Vagina (tissue), 2 donors: Measurements from ENCODE around the gene INPP5F. TPM values are rescaled to one million over a fixed set of nuclear protein-coding genes. Genes with fewer than 3 reads are reported as not detected.

Experiments used
- DNase-seq, 2 donors: peaks; one replicate each; pipeline ENCODE4 v3.0.0-alpha.2; 2017; ENCODE audit errors: extremely low spot score in 2 of 2
- H3K27ac ChIP-seq: fragments of 200-600 bp; sonication (generic); one replicate; pipeline ENCODE4 v1.5.1; 2019
- H3K27me3 ChIP-seq: fragments of 200-600 bp; sonication (generic); one replicate; pipeline ENCODE4 v1.5.1; 2019
- H3K36me3 ChIP-seq, 2 donors: fragments of 200-600 bp; sonication (generic); one replicate each; pipeline ENCODE4 v1.5.1; 2017 to 2019
- H3K4me1 ChIP-seq: fragments of 200-600 bp; sonication (generic); one replicate; pipeline ENCODE4 v1.5.1; 2019
- H3K4me3 ChIP-seq, 2 donors: fragments of 200-600 bp; sonication (generic); 1 replicate in 1 of 2; 2 replicates in 1 of 2; pipeline ENCODE4 v1.5.1; 2016 to 2019
- H3K9me3 ChIP-seq: fragments of 200-600 bp; sonication (generic); one replicate; pipeline ENCODE4 v1.5.1; 2019
- POLR2A ChIP-seq, 2 donors: fragments of 450-650 bp; IDR thresholded peaks; one replicate each; pipeline ENCODE4 v1.6.1; 2017; ENCODE audit warnings: antibody characterized with exemption in 2 of 2, mild to moderate bottlenecking in 2 of 2, moderate library complexity in 2 of 2
- POLR2AphosphoS5 ChIP-seq, 2 donors: sonication (generic); formaldehyde crosslinking; IDR thresholded peaks; one replicate each; pipeline ENCODE4 v1.9.0; 2017; ENCODE audit warnings: antibody characterized with exemption in 2 of 2, mild to moderate bottlenecking in 2 of 2, low read depth in 1 of 2; ENCODE audit not compliant: insufficient read depth in 1 of 2
- intact Hi-C: fragments of 100-400 bp; cut with DNase I; formaldehyde crosslinking; loops from one replicate; pipeline ENCODE4 v1.15.1; 2023
- total RNA-seq: library from RNA; depleted of rRNA; stranded (reverse); fragments of >200 nt; gene quantifications from one replicate; pipeline ENCODE4 v1.2.3, GENCODE V29; 2016
- TF ChIP-seq, protein P1 (sequence below), 3 experiments: fragments of 450-650 bp in 2 of 3; fragments of 200-600 bp in 1 of 3; sonication (generic) in 1 of 3; IDR thresholded peaks; one replicate each; pipeline ENCODE4 v1.5.1; 2017 to 2019; ENCODE audit warnings: antibody characterized with exemption in 3 of 3, mild to moderate bottlenecking in 2 of 3, moderate library complexity in 2 of 3

INPP5F gene
- total RNA-seq, 1 donor from 2014 or later = 18.4 TPM

DNA sequence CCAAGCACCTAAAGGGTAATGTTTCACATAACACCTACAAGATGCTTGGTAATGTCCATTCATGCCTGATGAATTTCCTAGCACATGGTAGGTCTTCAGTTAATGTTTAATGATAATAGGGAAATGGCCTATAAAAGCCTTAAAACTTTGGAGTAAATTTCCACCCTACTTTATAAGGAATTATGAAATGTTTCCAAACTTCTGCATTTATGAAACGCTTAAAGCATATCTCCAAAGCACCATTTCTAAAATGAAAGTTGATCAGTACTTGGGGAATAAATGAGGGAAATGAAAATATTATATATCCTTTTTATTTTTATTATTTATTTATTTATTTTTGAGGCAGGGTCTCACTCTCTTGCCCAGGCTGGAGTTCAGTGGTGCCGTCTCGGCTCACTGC, 51.8 kb downstream of the INPP5F start:
- intact Hi-C loops = no loop called here
- no peaks in the 10 kb centered on the region for H3K9me3 ChIP-seq
- no peaks in the 10 kb centered on the region for H3K27me3 ChIP-seq
- DNase-seq = no peak
- H3K27ac ChIP-seq = no peak overlapping the region
- H3K4me3 ChIP-seq = no peak overlapping the region
- no peaks in the 10 kb centered on the region for H3K36me3 ChIP-seq
- TF ChIP-seq POLR2AphosphoS5 (IDR thresholded peaks at IDR 0.05; ENCODE audit: insufficient read depth in 1 of 2, low read depth in 1 of 2) (no peak), POLR2A (IDR thresholded peaks at IDR 0.05) (no peak)
- TF ChIP-seq, protein P1, sequence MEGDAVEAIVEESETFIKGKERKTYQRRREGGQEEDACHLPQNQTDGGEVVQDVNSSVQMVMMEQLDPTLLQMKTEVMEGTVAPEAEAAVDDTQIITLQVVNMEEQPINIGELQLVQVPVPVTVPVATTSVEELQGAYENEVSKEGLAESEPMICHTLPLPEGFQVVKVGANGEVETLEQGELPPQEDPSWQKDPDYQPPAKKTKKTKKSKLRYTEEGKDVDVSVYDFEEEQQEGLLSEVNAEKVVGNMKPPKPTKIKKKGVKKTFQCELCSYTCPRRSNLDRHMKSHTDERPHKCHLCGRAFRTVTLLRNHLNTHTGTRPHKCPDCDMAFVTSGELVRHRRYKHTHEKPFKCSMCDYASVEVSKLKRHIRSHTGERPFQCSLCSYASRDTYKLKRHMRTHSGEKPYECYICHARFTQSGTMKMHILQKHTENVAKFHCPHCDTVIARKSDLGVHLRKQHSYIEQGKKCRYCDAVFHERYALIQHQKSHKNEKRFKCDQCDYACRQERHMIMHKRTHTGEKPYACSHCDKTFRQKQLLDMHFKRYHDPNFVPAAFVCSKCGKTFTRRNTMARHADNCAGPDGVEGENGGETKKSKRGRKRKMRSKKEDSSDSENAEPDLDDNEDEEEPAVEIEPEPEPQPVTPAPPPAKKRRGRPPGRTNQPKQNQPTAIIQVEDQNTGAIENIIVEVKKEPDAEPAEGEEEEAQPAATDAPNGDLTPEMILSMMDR (IDR thresholded peaks at IDR 0.05) = no peak
- no peaks in the 10 kb centered on the region for H3K4me1 ChIP-seq

GRCh38 chr10:119778776-119779445, 53.1 kb downstream of the INPP5F start:
- DNase-seq = no peak
- TF ChIP-seq POLR2A (IDR thresholded peaks at IDR 0.05) = no peak
- TF ChIP-seq POLR2AphosphoS5 (IDR thresholded peaks at IDR 0.05; ENCODE audit: insufficient read depth in 1 of 2, low read depth in 1 of 2) = no peak
- TF ChIP-seq, protein P1 (IDR thresholded peaks at IDR 0.05) = no peak
- Histone ChIP-seq H3K36me3 (no peaks in the 10 kb centered on the region), H3K4me1 (no peaks in the 10 kb centered on the region), H3K9me3 (no peaks in the 10 kb centered on the region), H3K4me3 (no peak overlapping the region), H3K27ac (no peak overlapping the region), H3K27me3 (no peaks in the 10 kb centered on the region)
- intact Hi-C loops = no loop called here

DNA sequence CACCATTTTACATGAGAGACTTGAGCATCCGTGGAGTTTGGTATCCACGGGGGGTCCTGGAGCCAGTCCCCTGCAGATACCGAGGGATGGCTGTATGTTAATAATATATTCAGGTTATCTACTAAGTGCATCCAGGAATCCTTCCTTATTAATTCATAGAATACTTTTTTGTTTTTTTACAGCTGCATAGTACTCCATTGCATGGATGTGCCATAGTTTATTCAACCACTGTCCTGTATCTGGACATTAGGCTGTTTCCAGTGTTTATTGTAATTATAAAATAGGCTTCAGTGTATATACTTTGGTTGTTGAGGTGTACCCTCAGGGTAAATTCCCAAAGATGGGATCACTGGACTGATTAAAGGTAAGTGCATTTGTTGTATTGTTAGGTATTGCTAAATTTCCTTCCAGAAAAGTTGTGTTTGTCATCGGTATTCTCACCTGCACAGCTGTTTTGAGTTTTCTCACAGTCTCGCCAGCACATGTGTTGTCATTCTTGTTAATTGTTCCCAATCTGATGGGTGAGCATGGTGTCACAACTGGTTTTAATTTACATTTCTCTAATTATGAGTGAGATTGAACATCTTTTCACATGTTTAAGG, 55.1 kb downstream of the INPP5F start:
- intact Hi-C loops = no loop called here
- H3K9me3 ChIP-seq = no peaks in the 10 kb centered on the region
- no peak overlapping the region for H3K4me3 ChIP-seq
- no peaks in the 10 kb centered on the region for H3K36me3 ChIP-seq
- no peaks in the 10 kb centered on the region for H3K27me3 ChIP-seq
- no peak for TF ChIP-seq POLR2AphosphoS5 (IDR thresholded peaks at IDR 0.05; ENCODE audit: insufficient read depth in 1 of 2, low read depth in 1 of 2)
- TF ChIP-seq, protein P1 (IDR thresholded peaks at IDR 0.05) = no peak
- TF ChIP-seq POLR2A (IDR thresholded peaks at IDR 0.05) = no peak
- no peak for DNase-seq
- no peak overlapping the region for H3K27ac ChIP-seq
- H3K4me1 ChIP-seq = no peaks in the 10 kb centered on the region

GRCh38 chr10:119781498-119781897, 55.6 kb downstream of the INPP5F start:
- no peak for DNase-seq
- no peaks in the 10 kb centered on the region for H3K9me3 ChIP-seq
- TF ChIP-seq, protein P1 (IDR thresholded peaks at IDR 0.05) = no peak
- TF ChIP-seq POLR2AphosphoS5 (IDR thresholded peaks at IDR 0.05; ENCODE audit: insufficient read depth in 1 of 2, low read depth in 1 of 2) (no peak), POLR2A (IDR thresholded peaks at IDR 0.05) (no peak)
- no peak overlapping the region for H3K4me3 ChIP-seq
- H3K4me1 ChIP-seq = no peaks in the 10 kb centered on the region
- H3K36me3 ChIP-seq = no peaks in the 10 kb centered on the region
- H3K27ac ChIP-seq = no peak overlapping the region
- intact Hi-C loops = no loop called here
- no peaks in the 10 kb centered on the region for H3K27me3 ChIP-seq

GRCh38 chr10:119782981-119783664, 57.3 kb downstream of the INPP5F start:
- Histone ChIP-seq H3K36me3 (no peaks in the 10 kb centered on the region), H3K9me3 (no peaks in the 10 kb centered on the region), H3K27me3 (no peaks in the 10 kb centered on the region), H3K4me3 (no peak overlapping the region), H3K27ac (no peak overlapping the region), H3K4me1 (no peaks in the 10 kb centered on the region)
- no peak for DNase-seq
- no peak for TF ChIP-seq POLR2AphosphoS5 (IDR thresholded peaks at IDR 0.05; ENCODE audit: insufficient read depth in 1 of 2, low read depth in 1 of 2)
- TF ChIP-seq, protein P1 (IDR thresholded peaks at IDR 0.05) = no peak
- TF ChIP-seq POLR2A (IDR thresholded peaks at IDR 0.05) = no peak
- intact Hi-C loops = no loop called here
